GM10248 (cell line): Measurements from ENCODE around the gene KCNN1.
"Not testable (repeated sequence)": the region's sequence is repeated elsewhere in the genome, so short reads cannot be mapped to it uniquely, and the experiment has no call there.

ENCODE experiments used
- CTCF ChIA-PET: fragments of 300-600 bp; sonication (Branson Sonifier 250); formaldehyde crosslinking; extraction: SDS; loops from one replicate; lab custom pipeline; 2021; ENCODE audit warnings: antibody characterized with exemption; lab: Yijun Ruan, JAX
- POLR2A ChIA-PET: fragments of 350-650 bp; sonication (Branson Sonifier 250); formaldehyde crosslinking; extraction: SDS; loops from one replicate; lab custom pipeline; 2020; ENCODE audit warnings: antibody characterized with exemption; lab: Yijun Ruan, JAX
- DNase-seq: peaks from one replicate; pipeline ENCODE4 v3.0.0; 2012; ENCODE audit errors: extremely low spot score
- TF ChIP-seq, protein P1 (sequence below): IDR thresholded peaks from 2 replicates; pipeline ENCODE4 v1.5.1; 2012; ENCODE audit warnings: mild to moderate bottlenecking, low read depth; ENCODE audit errors: extremely low read depth, missing control alignments, control extremely low read depth

Gene KCNN1

GRCh38 chr19:17975032-17975431, 8.1 kb downstream of the KCNN1 start:
- ChIA-PET POLR2A (interaction anchor here (0.5 kb wide), 1 partner anchor 84 kb away, joined by 5 read pairs; no protein-coding TSS in a partner anchor), CTCF (interaction anchor here (1.0 to 2.5 kb wide), 3 partner anchors 10 to 36 kb away, joined by 3 to 7 read pairs (median 4); no protein-coding TSS in a partner anchor)
- DNase-seq = no peak
- TF ChIP-seq, protein P1, sequence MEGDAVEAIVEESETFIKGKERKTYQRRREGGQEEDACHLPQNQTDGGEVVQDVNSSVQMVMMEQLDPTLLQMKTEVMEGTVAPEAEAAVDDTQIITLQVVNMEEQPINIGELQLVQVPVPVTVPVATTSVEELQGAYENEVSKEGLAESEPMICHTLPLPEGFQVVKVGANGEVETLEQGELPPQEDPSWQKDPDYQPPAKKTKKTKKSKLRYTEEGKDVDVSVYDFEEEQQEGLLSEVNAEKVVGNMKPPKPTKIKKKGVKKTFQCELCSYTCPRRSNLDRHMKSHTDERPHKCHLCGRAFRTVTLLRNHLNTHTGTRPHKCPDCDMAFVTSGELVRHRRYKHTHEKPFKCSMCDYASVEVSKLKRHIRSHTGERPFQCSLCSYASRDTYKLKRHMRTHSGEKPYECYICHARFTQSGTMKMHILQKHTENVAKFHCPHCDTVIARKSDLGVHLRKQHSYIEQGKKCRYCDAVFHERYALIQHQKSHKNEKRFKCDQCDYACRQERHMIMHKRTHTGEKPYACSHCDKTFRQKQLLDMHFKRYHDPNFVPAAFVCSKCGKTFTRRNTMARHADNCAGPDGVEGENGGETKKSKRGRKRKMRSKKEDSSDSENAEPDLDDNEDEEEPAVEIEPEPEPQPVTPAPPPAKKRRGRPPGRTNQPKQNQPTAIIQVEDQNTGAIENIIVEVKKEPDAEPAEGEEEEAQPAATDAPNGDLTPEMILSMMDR = no peak

- no peak for DNase-seq
- POLR2A ChIA-PET = interaction anchor here (0.6 kb wide), 1 partner anchor 19 kb away, joined by 3 read pairs; no protein-coding TSS in a partner anchor
- TF ChIP-seq, protein P1 = no peak
- CTCF ChIA-PET = interaction anchor here (2.5 kb wide), 1 partner anchor 38 kb away, joined by 7 read pairs; no protein-coding TSS in a partner anchor
Observed at GRCh38 chr19:17977021-17977420, 10.1 kb downstream of the KCNN1 start.

- ChIA-PET CTCF (interaction anchor here (2.5 kb wide), 1 partner anchor 39 kb away, joined by 7 read pairs; no protein-coding TSS in a partner anchor), POLR2A (no interaction called here)
- no peak for DNase-seq
- TF ChIP-seq, protein P1 = no peak
Observed at GRCh38 chr19:17977488-17977887, 10.6 kb downstream of the KCNN1 start.

DNA sequence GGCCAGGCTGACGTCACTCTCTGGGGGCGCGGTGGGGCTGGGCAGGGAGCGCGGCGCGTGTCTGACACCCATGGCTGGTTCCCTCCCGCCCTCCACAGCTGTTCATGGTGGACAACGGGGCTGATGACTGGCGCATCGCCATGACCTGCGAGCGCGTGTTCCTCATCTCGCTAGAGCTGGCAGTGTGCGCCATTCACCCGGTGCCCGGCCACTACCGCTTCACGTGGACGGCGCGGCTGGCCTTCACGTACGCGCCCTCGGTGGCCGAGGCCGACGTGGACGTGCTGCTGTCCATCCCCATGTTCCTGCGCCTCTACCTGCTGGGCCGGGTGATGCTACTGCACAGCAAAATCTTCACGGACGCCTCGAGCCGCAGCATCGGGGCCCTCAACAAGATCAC, 14.7 kb downstream of the KCNN1 start:
- TF ChIP-seq, protein P1 = no peak
- DNase-seq = no peak
- ChIA-PET POLR2A (no interaction called here), CTCF (interaction anchor here (1.6 to 5.1 kb wide), 2 partner anchors 14 to 43 kb away, joined by 6 to 23 read pairs; no protein-coding TSS in a partner anchor)

- TF ChIP-seq, protein P1 = no peak
- DNase-seq = no peak
- ChIA-PET CTCF (interaction anchor here (1.2 to 5.1 kb wide), 2 partner anchors 14 to 44 kb away, joined by 5 to 23 read pairs; no protein-coding TSS in a partner anchor), POLR2A (no interaction called here)
Observed at GRCh38 chr19:17982430-17982829, 15.5 kb downstream of the KCNN1 start.

GRCh38 chr19:17985037-17985818, 18.3 kb downstream of the KCNN1 start:
- POLR2A ChIA-PET = no interaction called here
- no peak for DNase-seq
- CTCF ChIA-PET = interaction anchor here (1.5 to 5.1 kb wide), 3 partner anchors 10 to 47 kb away, joined by 3 to 23 read pairs (median 6); no protein-coding TSS in a partner anchor

GRCh38 chr19:17986569-17986968, 19.7 kb downstream of the KCNN1 start:
- POLR2A ChIA-PET, DNase-seq: not testable (repeated sequence)
- CTCF ChIA-PET = interaction anchor here (5.1 kb wide), 1 partner anchor 9 kb away, joined by 23 read pairs; no protein-coding TSS in a partner anchor

More at GRCh38 chr19:17985037-17985818, 18.3 kb downstream of the KCNN1 start:
- TF ChIP-seq, protein P1 = no peak
